Muscle layer of colon (tissue), 2 donors: ENCODE results near the gene CFAP410.
"Not testable (repeated sequence)": the region's sequence is repeated elsewhere in the genome, so short reads cannot be mapped to it uniquely, and the experiment has no call there.

Experiments
- H3K27ac ChIP-seq: one replicate; pipeline ENCODE4 v1.7.0; 2013; ENCODE audit warnings: low read depth, mild to moderate bottlenecking, low read length, moderate library complexity
- H3K27me3 ChIP-seq, 2 donors: one replicate each; pipeline ENCODE4 v1.7.0; 2013; ENCODE audit warnings: low read length in 2 of 2, mild to moderate bottlenecking in 2 of 2; ENCODE audit not compliant: insufficient read depth in 2 of 2, control insufficient read depth in 1 of 2
- H3K36me3 ChIP-seq: one replicate; pipeline ENCODE4 v1.7.0; 2013; ENCODE audit warnings: mild to moderate bottlenecking, low read length; ENCODE audit not compliant: insufficient read depth
- H3K4me1 ChIP-seq: one replicate; pipeline ENCODE4 v1.7.0; 2013; ENCODE audit warnings: mild to moderate bottlenecking, low read length; ENCODE audit not compliant: insufficient read depth
- H3K4me3 ChIP-seq, 2 donors: one replicate each; pipeline ENCODE4 v1.7.0; 2013; ENCODE audit warnings: low read length in 2 of 2, low read depth in 1 of 2, mild to moderate bottlenecking in 1 of 2, moderate library complexity in 1 of 2
- H3K9ac ChIP-seq: one replicate; pipeline ENCODE4 v1.7.0; 2013; ENCODE audit warnings: low read length
- H3K9me3 ChIP-seq: one replicate; pipeline ENCODE4 v1.7.0; 2013; ENCODE audit warnings: mild to moderate bottlenecking, low read length
- donor health status: abdominal sarcoma.
- donor health status: Adenocarcinoma of cecum.

Gene CFAP410

DNA sequence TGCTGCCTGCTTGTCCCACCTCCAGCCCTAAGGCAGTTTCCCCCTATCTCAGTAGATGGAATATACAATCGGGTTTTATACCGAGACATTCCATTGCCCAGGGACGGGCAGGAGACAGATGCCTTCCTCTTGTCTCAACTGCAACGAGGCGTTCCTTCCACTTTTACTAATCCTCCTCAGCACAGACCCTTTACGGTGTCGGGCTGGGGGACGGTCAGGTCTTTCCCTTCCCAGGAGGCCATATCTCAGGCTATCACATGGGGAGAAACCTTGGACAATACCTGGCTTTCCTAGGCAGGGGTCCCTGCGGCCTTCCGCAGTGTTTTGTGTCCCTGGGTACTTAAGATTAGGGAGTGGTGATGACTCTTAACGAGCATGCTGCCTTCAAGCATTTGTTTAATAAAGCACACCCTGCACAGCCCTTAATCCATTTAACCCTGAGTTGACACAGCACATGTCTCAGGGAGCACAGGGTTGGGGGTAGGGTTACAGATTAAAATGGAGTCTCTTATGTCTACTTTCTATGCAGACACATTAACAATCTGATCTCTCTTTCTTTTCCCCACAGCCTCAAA lies 55.9 kb downstream of the CFAP410 start:
- not testable (repeated sequence) for H3K4me3 ChIP-seq, H3K9me3 ChIP-seq, H3K27ac ChIP-seq, H3K36me3 ChIP-seq, H3K4me1 ChIP-seq, H3K9ac ChIP-seq
- peaks cover 4 to 35% of the 10 kb centered on the region in 2 donors for H3K27me3 ChIP-seq

DNA sequence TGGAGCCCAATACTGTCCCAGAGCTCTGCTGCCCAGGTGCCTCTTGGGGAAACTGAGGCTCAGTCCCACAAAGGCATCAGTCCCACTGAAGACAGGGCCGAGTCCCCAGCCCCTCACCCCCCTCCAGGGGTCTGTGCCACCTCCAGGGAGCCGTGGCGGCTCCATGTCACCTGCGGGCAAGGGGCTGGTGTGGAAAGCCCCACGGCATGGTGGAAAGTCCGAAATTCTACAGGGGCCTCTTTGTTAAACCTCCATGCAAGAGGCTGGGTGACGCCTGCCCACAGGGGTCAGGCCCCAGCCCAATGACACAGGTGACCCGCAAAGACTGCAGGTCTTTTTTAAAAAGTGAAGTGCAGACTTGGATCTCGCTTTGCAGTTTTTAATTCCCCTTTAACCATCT lies 56.8 kb downstream of the CFAP410 start:
- Histone ChIP-seq H3K9ac (no peak overlapping the region), H3K27ac (no peak overlapping the region), H3K9me3 (no peaks in the 10 kb centered on the region), H3K4me1 (no peaks in the 10 kb centered on the region), H3K4me3 (no peak overlapping the region), H3K36me3 (no peaks in the 10 kb centered on the region), H3K27me3 (peaks cover 4 to 29% of the 10 kb centered on the region in 2 donors)

DNA sequence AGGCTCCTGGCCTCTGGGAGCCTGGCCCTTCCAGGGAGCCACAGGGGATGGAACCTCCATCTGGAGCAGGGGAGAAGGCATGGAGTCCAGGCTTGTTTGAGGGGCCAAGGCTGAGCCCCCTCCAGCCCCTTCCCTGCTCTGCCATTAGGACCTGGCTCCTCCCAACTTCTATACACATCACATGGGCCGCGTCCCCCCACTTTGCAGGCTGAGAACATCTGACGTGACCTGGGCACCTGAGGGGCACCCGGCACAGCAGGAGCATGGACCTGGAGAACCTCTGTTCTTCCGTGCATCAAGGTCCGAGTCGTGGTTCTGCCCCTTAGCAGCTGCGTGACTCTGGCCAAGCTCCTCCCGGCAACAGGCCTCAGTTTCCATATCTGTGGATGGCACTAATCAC lies 57.4 kb downstream of the CFAP410 start:
- Histone ChIP-seq H3K9ac (no peak overlapping the region), H3K36me3 (no peaks in the 10 kb centered on the region), H3K4me3 (no peak overlapping the region), H3K27ac (no peak overlapping the region), H3K27me3 (peaks cover 4 to 23% of the 10 kb centered on the region in 2 donors), H3K9me3 (no peaks in the 10 kb centered on the region), H3K4me1 (no peaks in the 10 kb centered on the region)

DNA sequence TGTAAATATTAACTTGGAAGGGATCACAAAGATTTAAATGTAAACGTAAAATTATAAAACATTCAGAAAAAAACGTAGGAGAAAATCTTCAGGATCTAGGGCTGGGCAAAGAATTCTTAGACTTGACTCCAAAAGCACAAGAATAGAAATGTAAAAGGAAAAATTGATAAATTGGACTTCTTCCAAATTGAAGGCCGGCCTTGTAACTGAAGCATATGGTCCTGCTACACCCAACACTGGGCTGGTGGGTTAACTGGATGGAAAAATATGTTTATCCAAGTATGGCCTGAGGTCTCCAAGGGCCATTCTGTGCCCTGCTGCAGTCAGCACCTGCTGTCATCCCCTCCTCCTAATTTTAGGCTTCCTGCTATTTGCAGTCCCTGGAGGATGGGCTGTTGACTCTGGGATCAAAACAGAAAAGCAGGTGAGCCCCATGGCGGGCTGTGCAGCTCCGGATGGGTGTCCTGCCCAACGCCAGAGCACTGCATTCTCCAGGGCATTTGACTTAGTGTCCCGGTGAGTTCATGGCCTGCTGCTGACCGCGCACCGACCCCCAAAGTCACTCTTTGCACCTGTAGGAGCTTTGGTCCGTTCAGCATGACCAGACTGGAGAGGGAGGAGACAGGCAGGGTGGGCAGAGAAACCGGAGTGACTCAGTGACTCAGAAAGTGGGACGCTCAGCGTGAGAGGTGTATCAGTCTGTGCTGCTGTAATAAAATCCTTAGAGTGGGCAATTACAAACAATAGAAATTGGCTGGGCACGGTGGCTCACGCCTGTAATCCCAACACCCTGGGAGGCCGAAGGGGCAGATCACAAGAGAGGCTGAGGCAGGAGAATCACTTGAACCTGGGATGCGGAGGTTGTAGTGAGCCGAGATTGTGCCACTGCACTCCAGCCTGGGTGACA lies 59.6 kb downstream of the CFAP410 start:
- H3K27me3 ChIP-seq = peaks cover 0 to 2% of the 10 kb centered on the region in 2 donors
- H3K4me1 ChIP-seq = no peaks in the 10 kb centered on the region
- no peaks in the 10 kb centered on the region for H3K36me3 ChIP-seq
- H3K9ac ChIP-seq = no peak overlapping the region
- no peak overlapping the region for H3K4me3 ChIP-seq
- no peaks in the 10 kb centered on the region for H3K9me3 ChIP-seq
- no peak overlapping the region for H3K27ac ChIP-seq
